PC-9 (cell line): ENCODE results near the gene CCDC174. TPM values are rescaled to one million over a fixed set of nuclear protein-coding genes. Genes with fewer than 3 reads are reported as not detected.

Experiments used
- BruUV-seq: library from RNA; stranded (reverse); fragments of 400-500 nt; replicated peaks from 2 replicates; lab custom pipeline; 2021; lab: Mats Ljungman, UMichigan
- CTCF ChIA-PET: fragments of 300-600 bp; sonication (Branson Sonifier 250); formaldehyde crosslinking; loops from one replicate; lab custom pipeline; 2022; ENCODE audit warnings: antibody characterized with exemption; lab: Charles Lee
- POLR2A ChIA-PET: fragments of 300-600 bp; sonication (Branson Sonifier 250); formaldehyde crosslinking; loops from one replicate; lab custom pipeline; 2022; ENCODE audit warnings: antibody characterized with exemption; ENCODE audit not compliant: unreplicated experiment; lab: Charles Lee
- DNase-seq, 2 experiments: peaks; one replicate each; pipeline versions ENCODE4 v3.0.0 to v3.0.0-alpha.2; 2015 to 2022; ENCODE audit warnings: mixed read lengths in 1 of 2
- H2AFZ ChIP-seq: fragments of 200-600 bp; sonication (generic); 2 replicates; pipeline ENCODE4 v1.8.1; 2017; ENCODE audit warnings: antibody characterized with exemption
- H3F3A ChIP-seq: fragments of 200-600 bp; sonication (generic); 2 replicates; pipeline ENCODE4 v1.8.1; 2017; ENCODE audit warnings: antibody characterized with exemption, mild to moderate bottlenecking, low read depth; ENCODE audit not compliant: insufficient read depth
- H3K27ac ChIP-seq: fragments of 200-600 bp; sonication (generic); 2 replicates; pipeline ENCODE4 v1.6.1; 2016; ENCODE audit warnings: mixed run types
- H3K27me3 ChIP-seq: fragments of 200-600 bp; sonication (generic); 2 replicates; pipeline ENCODE4 v1.6.1; 2016; ENCODE audit warnings: low read depth, mixed run types; ENCODE audit not compliant: insufficient read depth
- H3K36me3 ChIP-seq: fragments of 200-600 bp; sonication (generic); 2 replicates; pipeline ENCODE4 v1.6.1; 2016; ENCODE audit warnings: low read depth, mixed run types
- H3K4me1 ChIP-seq: fragments of 200-600 bp; sonication (generic); replicated peaks from 2 replicates; pipeline ENCODE4 v1.6.1; 2016; ENCODE audit warnings: mixed run types; ENCODE audit not compliant: insufficient read depth
- H3K4me2 ChIP-seq: fragments of 200-600 bp; sonication (generic); 2 replicates; pipeline ENCODE4 v1.6.1; 2017; ENCODE audit warnings: mixed run types
- H3K4me3 ChIP-seq: fragments of 200-600 bp; sonication (generic); 2 replicates; pipeline ENCODE4 v1.6.1; 2016; ENCODE audit warnings: mixed run types
- H3K79me2 ChIP-seq: fragments of 200-600 bp; sonication (generic); 2 replicates; pipeline ENCODE4 v1.6.1; 2017; ENCODE audit warnings: low read depth, mixed run types
- H3K9me2 ChIP-seq: fragments of 200-600 bp; sonication (generic); 2 replicates; pipeline ENCODE4 v1.8.1; 2017; ENCODE audit warnings: mild to moderate bottlenecking; ENCODE audit not compliant: insufficient read depth
- H3K9me3 ChIP-seq: fragments of 200-600 bp; sonication (generic); 2 replicates; pipeline ENCODE4 v1.8.1; 2016; ENCODE audit warnings: low read depth; ENCODE audit not compliant: insufficient read depth
- H4K20me1 ChIP-seq: fragments of 200-600 bp; sonication (generic); 2 replicates; pipeline ENCODE4 v1.8.1; 2017; ENCODE audit not compliant: insufficient read depth
- CTCF ChIP-seq: fragments of 200-600 bp; sonication (generic); conservative IDR thresholded peaks from 2 replicates; pipeline ENCODE4 v1.6.1; 2017; ENCODE audit warnings: mixed run types, antibody characterized with exemption, mild to moderate bottlenecking, moderate library complexity
- EZH2 ChIP-seq: fragments of 200-600 bp; sonication (generic); IDR thresholded peaks from 2 replicates; pipeline ENCODE4 v1.8.0; 2017; ENCODE audit warnings: antibody characterized with exemption, low read depth
- intact Hi-C: fragments of 100-400 bp; cut with micrococcal nuclease; formaldehyde crosslinking; loops from one replicate; pipeline ENCODE4 v1.10.0; 2022; ENCODE audit not compliant: unreplicated experiment
- total RNA-seq: library from RNA; stranded (reverse); gene quantifications from 2 replicates; pipeline ENCODE4 v1.2.3, GENCODE V29; 2021

CCDC174 gene
- total RNA-seq, 1 experiment from 2014 or later, result 14.7 TPM

DNA sequence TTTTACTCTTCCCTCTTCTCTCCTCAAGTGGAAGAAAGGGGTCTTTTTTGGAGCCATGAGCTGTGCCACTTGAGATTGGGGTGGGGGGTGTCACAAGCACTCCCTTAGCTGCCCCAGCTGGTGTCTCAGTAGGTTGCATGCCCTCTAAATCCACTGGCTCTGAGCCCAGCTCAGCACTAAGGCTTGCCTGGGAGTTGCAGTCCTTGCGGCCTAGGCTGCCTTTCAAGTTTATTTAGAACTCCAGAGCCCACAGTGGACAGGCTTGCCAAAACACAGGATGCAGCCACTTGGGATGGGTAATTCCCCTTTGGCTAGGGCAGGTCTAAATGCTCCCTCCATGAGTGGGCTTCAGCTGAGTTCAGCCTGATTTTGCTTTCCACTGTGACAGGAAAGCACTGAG, 48.1 kb downstream of the CCDC174 start:
- intact Hi-C loops, result no loop called here
- ChIA-PET CTCF (no interaction called here), POLR2A (no interaction called here)
- H3K9me2 ChIP-seq, result no peaks in the 10 kb centered on the region
- no TSS peak for BruUV-seq
- no peak overlapping the region for H2AFZ ChIP-seq
- H3K4me3 ChIP-seq, result no peak overlapping the region
- H3K4me1 ChIP-seq, result no peaks in the 10 kb centered on the region
- no peaks in the 10 kb centered on the region for H3K36me3 ChIP-seq
- no peaks in the 10 kb centered on the region for H3K9me3 ChIP-seq
- no peak overlapping the region for H3K4me2 ChIP-seq
- no peak for DNase-seq
- H4K20me1 ChIP-seq, result no peaks in the 10 kb centered on the region
- no peak overlapping the region for H3K27ac ChIP-seq
- H3K79me2 ChIP-seq, result no peaks in the 10 kb centered on the region
- TF ChIP-seq CTCF (no peak), EZH2 (no peak)
- H3K27me3 ChIP-seq, result peaks cover 13% of the 10 kb centered on the region
- no peaks in the 10 kb centered on the region for H3F3A ChIP-seq

DNA sequence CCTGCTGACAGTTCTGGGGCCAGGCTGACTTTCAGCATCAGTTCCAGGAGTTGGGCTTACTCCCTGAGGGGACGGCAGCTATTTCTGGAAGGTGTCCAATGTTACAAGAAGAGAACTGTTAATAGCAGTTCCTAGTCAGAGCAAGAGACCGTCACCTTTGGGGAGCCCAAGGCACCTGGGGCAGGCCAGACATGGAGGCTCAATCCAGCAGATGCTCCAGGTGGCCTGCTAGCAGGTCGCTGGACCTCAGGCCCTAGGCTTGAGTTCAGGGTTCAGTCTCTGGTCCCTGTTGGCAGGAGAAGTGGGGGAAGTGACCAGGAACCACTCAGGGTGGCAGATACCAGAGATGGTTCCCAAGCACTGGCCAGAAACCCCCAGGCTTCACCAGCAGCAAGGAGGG, 49.3 kb downstream of the CCDC174 start:
- Histone ChIP-seq H3K4me2 (no peak overlapping the region), H2AFZ (no peak overlapping the region), H3K4me3 (no peak overlapping the region), H3F3A (no peaks in the 10 kb centered on the region), H3K4me1 (no peaks in the 10 kb centered on the region), H3K36me3 (no peaks in the 10 kb centered on the region), H3K27ac (no peak overlapping the region), H3K9me3 (no peaks in the 10 kb centered on the region), H3K27me3 (peaks cover 16% of the 10 kb centered on the region), H3K79me2 (no peaks in the 10 kb centered on the region), H4K20me1 (no peaks in the 10 kb centered on the region), H3K9me2 (no peaks in the 10 kb centered on the region)
- ChIA-PET POLR2A (no interaction called here), CTCF (no interaction called here)
- TF ChIP-seq EZH2 (no peak), CTCF (no peak)
- BruUV-seq, result no TSS peak
- no peak for DNase-seq
- intact Hi-C loops, result no loop called here

GRCh38 chr3:14701676-14702075, 50.1 kb downstream of the CCDC174 start:
- Histone ChIP-seq H2AFZ (no peak overlapping the region), H3K27ac (no peak overlapping the region), H3K4me3 (no peak overlapping the region), H3K36me3 (no peaks in the 10 kb centered on the region), H3K4me2 (no peak overlapping the region), H3K9me3 (no peaks in the 10 kb centered on the region), H3K27me3 (peaks cover 19% of the 10 kb centered on the region), H3K79me2 (no peaks in the 10 kb centered on the region), H4K20me1 (no peaks in the 10 kb centered on the region), H3K9me2 (no peaks in the 10 kb centered on the region), H3F3A (no peaks in the 10 kb centered on the region), H3K4me1 (no peaks in the 10 kb centered on the region)
- POLR2A ChIA-PET, result no interaction called here
- intact Hi-C loops, result no loop called here
- DNase-seq, result no peak
- TF ChIP-seq EZH2 (no peak), CTCF (no peak)
- CTCF ChIA-PET, result no interaction called here
- no TSS peak for BruUV-seq
